ENCODE measurements around the gene E4F1.
A peak's percentile ranks its signal among the peaks of the same experiment; 100 is the strongest.

E4F1 gene

GRCh38 chr16:2212362-2213324 lies 10.7 kb upstream of the E4F1 start:
- peak overlapping the region; percentile 100 for H3K4me3 ChIP-seq (ENCODE audit: insufficient read length, low read depth)
- no peak for TF ChIP-seq YY1 (IDR thresholded peaks at IDR 0.05; ENCODE audit: insufficient read depth, insufficient read length)
- no peak for TF ChIP-seq SUZ12 (IDR thresholded peaks at IDR 0.05; ENCODE audit: extremely low read depth, insufficient read depth, insufficient read length)
- TF ChIP-seq ZNF274 (IDR thresholded peaks at IDR 0.05; ENCODE audit: low read depth, low read length): no peak
- no peaks in the 10 kb centered on the region for H3K9me3 ChIP-seq (ENCODE audit: insufficient read depth, low read length)
- no peaks in the 10 kb centered on the region for H3K27me3 ChIP-seq (ENCODE audit: insufficient read depth, insufficient read length)
- DNase-seq (ENCODE audit: low read depth, low spot score): no peak
- peaks cover 39% of the 10 kb centered on the region for H3K4me1 ChIP-seq (ENCODE audit: insufficient read depth, insufficient read length)
- H3K9ac ChIP-seq (ENCODE audit: insufficient read length, low read depth): peak overlapping the region; percentile 100
- H3K36me3 ChIP-seq (ENCODE audit: insufficient read depth, insufficient read length, low read length): peaks cover 64% of the 10 kb centered on the region

- no peak for DNase-seq (ENCODE audit: low read depth, low spot score)
- no peaks in the 10 kb centered on the region for H3K27me3 ChIP-seq (ENCODE audit: insufficient read depth, insufficient read length)
- peak overlapping the region; percentile 100 for H3K4me3 ChIP-seq (ENCODE audit: insufficient read length, low read depth)
Observed at GRCh38 chr16:2213817-2214718, 9.3 kb upstream of the E4F1 start.

GRCh38 chr16:2214719-2214968 lies 8.7 kb upstream of the E4F1 start, which contains the start of gene PGP:
PGP (minus strand) TSS chr16:2214840; CDS start chr16:2214777, 63 bp downstream.
- no peak for DNase-seq (ENCODE audit: low read depth, low spot score)
- peak within 1 kb of the TSS; percentile 100 for H3K4me3 ChIP-seq (ENCODE audit: insufficient read length, low read depth)
- H3K9me3 ChIP-seq (ENCODE audit: insufficient read depth, low read length): no peaks in the 10 kb centered on the region
- TF ChIP-seq SUZ12 (IDR thresholded peaks at IDR 0.05; ENCODE audit: extremely low read depth, insufficient read depth, insufficient read length) (no peak), YY1 (IDR thresholded peaks at IDR 0.05; ENCODE audit: insufficient read depth, insufficient read length) (no peak), ZNF274 (IDR thresholded peaks at IDR 0.05; ENCODE audit: low read depth, low read length) (no peak)
- peaks cover 44% of the 10 kb centered on the region for H3K36me3 ChIP-seq (ENCODE audit: insufficient read depth, insufficient read length, low read length)
- no peaks in the 10 kb centered on the region for H3K27me3 ChIP-seq (ENCODE audit: insufficient read depth, insufficient read length)
- peaks cover 39% of the 10 kb centered on the region for H3K4me1 ChIP-seq (ENCODE audit: insufficient read depth, insufficient read length)
- peak within 1 kb of the TSS; percentile 100 for H3K9ac ChIP-seq (ENCODE audit: insufficient read length, low read depth)

More at GRCh38 chr16:2213817-2214718, 9.3 kb upstream of the E4F1 start:
- peaks cover 50% of the 10 kb centered on the region for H3K36me3 ChIP-seq (ENCODE audit: insufficient read depth, insufficient read length, low read length)
- H3K9me3 ChIP-seq (ENCODE audit: insufficient read depth, low read length): no peaks in the 10 kb centered on the region
- peaks cover 41% of the 10 kb centered on the region for H3K4me1 ChIP-seq (ENCODE audit: insufficient read depth, insufficient read length)
- TF ChIP-seq SUZ12 (IDR thresholded peaks at IDR 0.05; ENCODE audit: extremely low read depth, insufficient read depth, insufficient read length): no peak
- no peak for TF ChIP-seq YY1 (IDR thresholded peaks at IDR 0.05; ENCODE audit: insufficient read depth, insufficient read length)
- TF ChIP-seq ZNF274 (IDR thresholded peaks at IDR 0.05; ENCODE audit: low read depth, low read length): no peak
- H3K9ac ChIP-seq (ENCODE audit: insufficient read length, low read depth): peak overlapping the region; percentile 100

- H3K4me1 ChIP-seq (ENCODE audit: insufficient read depth, insufficient read length): peaks cover 26% of the 10 kb centered on the region
- TF ChIP-seq ZNF274 (IDR thresholded peaks at IDR 0.05; ENCODE audit: low read depth, low read length) (no peak), YY1 (IDR thresholded peaks at IDR 0.05; ENCODE audit: insufficient read depth, insufficient read length) (no peak), SUZ12 (IDR thresholded peaks at IDR 0.05; ENCODE audit: extremely low read depth, insufficient read depth, insufficient read length) (no peak)
- H3K9me3 ChIP-seq (ENCODE audit: insufficient read depth, low read length): no peaks in the 10 kb centered on the region
- peaks cover 30% of the 10 kb centered on the region for H3K36me3 ChIP-seq (ENCODE audit: insufficient read depth, insufficient read length, low read length)
- H3K27me3 ChIP-seq (ENCODE audit: insufficient read depth, insufficient read length): no peaks in the 10 kb centered on the region
- peak overlapping the region; percentile 29 for H3K4me3 ChIP-seq (ENCODE audit: insufficient read length, low read depth)
- peak overlapping the region; percentile 82 for H3K9ac ChIP-seq (ENCODE audit: insufficient read length, low read depth)
- DNase-seq (ENCODE audit: low read depth, low spot score): no peak
Observed at GRCh38 chr16:2216330-2216729, 7.1 kb upstream of the E4F1 start.

- Histone ChIP-seq H3K36me3 (ENCODE audit: insufficient read depth, insufficient read length, low read length) (peaks cover 29% of the 10 kb centered on the region), H3K27me3 (ENCODE audit: insufficient read depth, insufficient read length) (no peaks in the 10 kb centered on the region), H3K9me3 (ENCODE audit: insufficient read depth, low read length) (no peaks in the 10 kb centered on the region), H3K4me3 (ENCODE audit: insufficient read length, low read depth) (peak overlapping the region; percentile 93), H3K9ac (ENCODE audit: insufficient read length, low read depth) (peak overlapping the region; percentile 91), H3K4me1 (ENCODE audit: insufficient read depth, insufficient read length) (peaks cover 8% of the 10 kb centered on the region)
- TF ChIP-seq YY1 (IDR thresholded peaks at IDR 0.05; ENCODE audit: insufficient read depth, insufficient read length) (no peak), SUZ12 (IDR thresholded peaks at IDR 0.05; ENCODE audit: extremely low read depth, insufficient read depth, insufficient read length) (no peak), ZNF274 (IDR thresholded peaks at IDR 0.05; ENCODE audit: low read depth, low read length) (no peak)
- no peak for DNase-seq (ENCODE audit: low read depth, low spot score)
Observed at GRCh38 chr16:2223942-2224486, 623 bp downstream of the E4F1 start.

- peaks cover 52% of the 10 kb centered on the region for H3K36me3 ChIP-seq (ENCODE audit: insufficient read depth, insufficient read length, low read length)
- H3K9ac ChIP-seq (ENCODE audit: insufficient read length, low read depth): no peak overlapping the region
- H3K4me1 ChIP-seq (ENCODE audit: insufficient read depth, insufficient read length): peaks cover 9% of the 10 kb centered on the region
- H3K4me3 ChIP-seq (ENCODE audit: insufficient read length, low read depth): no peak overlapping the region
- TF ChIP-seq SUZ12 (IDR thresholded peaks at IDR 0.05; ENCODE audit: extremely low read depth, insufficient read depth, insufficient read length): no peak
- no peak for TF ChIP-seq ZNF274 (IDR thresholded peaks at IDR 0.05; ENCODE audit: low read depth, low read length)
- TF ChIP-seq YY1 (IDR thresholded peaks at IDR 0.05; ENCODE audit: insufficient read depth, insufficient read length): no peak
- no peaks in the 10 kb centered on the region for H3K27me3 ChIP-seq (ENCODE audit: insufficient read depth, insufficient read length)
- H3K9me3 ChIP-seq (ENCODE audit: insufficient read depth, low read length): no peaks in the 10 kb centered on the region
- DNase-seq (ENCODE audit: low read depth, low spot score): no peak
Observed at GRCh38 chr16:2226245-2226793, 2.9 kb downstream of the E4F1 start.
